Neural progenitor cell (in vitro differentiated cells): ENCODE data around the gene SAPCD2.

Experiments used
- CTCF ChIP-seq: fragments of 200-600 bp; sonication (generic); IDR thresholded peaks from 2 replicates; pipeline ENCODE4 v1.5.1; 2017; ENCODE audit warnings: antibody characterized with exemption, mild to moderate bottlenecking
- EZH2 ChIP-seq: fragments of 200-600 bp; sonication (generic); IDR thresholded peaks from 2 replicates; pipeline ENCODE4 v1.6.1; 2017; ENCODE audit warnings: antibody characterized with exemption, mild to moderate bottlenecking, moderate library complexity

GRCh38 chr9:137041124-137041523 lies 29.2 kb downstream of the SAPCD2 start:
- no peak for TF ChIP-seq EZH2
- no peak for TF ChIP-seq CTCF
